Tibial nerve (tissue), 4 donors: ENCODE data around the gene KRT73.
"Not testable (repeated sequence)": the region's sequence is repeated elsewhere in the genome, so short reads cannot be mapped to it uniquely, and the experiment has no call there.

ENCODE experiments used
- EP300 ChIP-seq, 2 donors: sonication (generic); formaldehyde crosslinking; IDR thresholded peaks; one replicate each; pipeline ENCODE4 v1.6.1; 2017; ENCODE audit warnings: antibody characterized with exemption in 2 of 2, mild to moderate bottlenecking in 1 of 2
- POLR2A ChIP-seq, 2 donors: fragments of 450-650 bp; IDR thresholded peaks; one replicate each; pipeline ENCODE4 v1.6.1; 2017; ENCODE audit warnings: antibody characterized with exemption in 2 of 2, mild to moderate bottlenecking in 2 of 2, moderate library complexity in 2 of 2
- TF ChIP-seq, protein P1 (sequence below), 5 experiments: fragments of 200-600 bp in 3 of 5; fragments of 450-650 bp in 2 of 5; sonication (generic) in 3 of 5; IDR thresholded peaks; one replicate each; pipeline ENCODE4 v1.5.1; 2016 to 2019; ENCODE audit warnings: antibody characterized with exemption in 5 of 5, mild to moderate bottlenecking in 3 of 5, moderate library complexity in 2 of 5

DNA sequence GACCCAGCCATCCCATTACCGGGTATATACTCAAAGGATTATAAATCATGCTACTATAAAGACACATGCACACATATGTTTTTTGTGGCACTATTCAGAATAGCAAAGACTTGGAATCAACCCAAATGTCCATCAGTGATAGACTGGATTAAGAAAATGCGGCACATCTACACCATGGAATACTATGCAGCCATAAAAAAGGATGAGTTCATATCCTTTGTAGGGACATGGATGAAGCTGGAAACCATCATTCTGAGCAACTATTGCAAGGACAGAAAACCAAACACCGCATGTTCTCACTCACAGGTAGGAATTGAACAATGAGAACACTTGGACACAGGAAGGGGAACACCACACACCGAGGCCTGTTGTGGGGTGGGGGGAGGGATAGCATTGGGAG, 24.1 kb downstream of the KRT73 start:
- TF ChIP-seq, protein P1, sequence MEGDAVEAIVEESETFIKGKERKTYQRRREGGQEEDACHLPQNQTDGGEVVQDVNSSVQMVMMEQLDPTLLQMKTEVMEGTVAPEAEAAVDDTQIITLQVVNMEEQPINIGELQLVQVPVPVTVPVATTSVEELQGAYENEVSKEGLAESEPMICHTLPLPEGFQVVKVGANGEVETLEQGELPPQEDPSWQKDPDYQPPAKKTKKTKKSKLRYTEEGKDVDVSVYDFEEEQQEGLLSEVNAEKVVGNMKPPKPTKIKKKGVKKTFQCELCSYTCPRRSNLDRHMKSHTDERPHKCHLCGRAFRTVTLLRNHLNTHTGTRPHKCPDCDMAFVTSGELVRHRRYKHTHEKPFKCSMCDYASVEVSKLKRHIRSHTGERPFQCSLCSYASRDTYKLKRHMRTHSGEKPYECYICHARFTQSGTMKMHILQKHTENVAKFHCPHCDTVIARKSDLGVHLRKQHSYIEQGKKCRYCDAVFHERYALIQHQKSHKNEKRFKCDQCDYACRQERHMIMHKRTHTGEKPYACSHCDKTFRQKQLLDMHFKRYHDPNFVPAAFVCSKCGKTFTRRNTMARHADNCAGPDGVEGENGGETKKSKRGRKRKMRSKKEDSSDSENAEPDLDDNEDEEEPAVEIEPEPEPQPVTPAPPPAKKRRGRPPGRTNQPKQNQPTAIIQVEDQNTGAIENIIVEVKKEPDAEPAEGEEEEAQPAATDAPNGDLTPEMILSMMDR (IDR thresholded peaks at IDR 0.05), result not testable (repeated sequence)
- TF ChIP-seq EP300, POLR2A (IDR thresholded peaks at IDR 0.05): not testable (repeated sequence)
